IMR-90 (cell line): ENCODE data around the gene PROSER2. TPM values are rescaled to one million over a fixed set of nuclear protein-coding genes. Genes with fewer than 3 reads are reported as not detected.
A peak's percentile ranks its signal among the peaks of the same experiment; 100 is the strongest.

Experiments used
- ATAC-seq: fragments of 200-7000 bp; cut with Tn5 transposase; 2 replicates; pipeline ENCODE4 v1.9.1; 2020; ENCODE audit warnings: low read depth, mild to moderate bottlenecking, moderate library complexity
- BruUV-seq: library from RNA; stranded (reverse); fragments of 400-500 nt; replicated peaks from 2 replicates; lab custom pipeline; 2021; lab: Mats Ljungman, UMichigan
- CTCF ChIA-PET: fragments of 300-600 bp; formaldehyde crosslinking; extraction: SDS; loops from one replicate; lab custom pipeline; 2021; ENCODE audit warnings: antibody characterized with exemption; lab: Yijun Ruan, JAX
- POLR2A ChIA-PET: fragments of 300-600 bp; sonication (Branson Sonifier 250); formaldehyde crosslinking; loops from one replicate; lab custom pipeline; 2022; ENCODE audit warnings: antibody characterized with exemption; ENCODE audit not compliant: unreplicated experiment; lab: Charles Lee
- DNase-seq: peaks from one replicate; pipeline ENCODE4 v3.0.0; 2013
- H2AFZ ChIP-seq: replicated peaks from 2 replicates; pipeline ENCODE3; 2013; ENCODE audit warnings: low read length, mild to moderate bottlenecking; ENCODE audit not compliant: poor library complexity
- H2AK5ac ChIP-seq: 2 replicates; pipeline ENCODE4 v1.6.1; 2013; ENCODE audit warnings: low read depth, low read length, inconsistent platforms
- H2AK9ac ChIP-seq: replicated peaks from 2 replicates; pipeline ENCODE3; 2013; ENCODE audit warnings: mild to moderate bottlenecking, low read depth, low read length, moderate library complexity; ENCODE audit not compliant: poor library complexity
- H2BK120ac ChIP-seq: 2 replicates; pipeline ENCODE4 v1.6.1; 2013; ENCODE audit warnings: low read depth, low read length, inconsistent platforms
- H2BK15ac ChIP-seq: 3 replicates; pipeline ENCODE4 v1.6.1; 2013; ENCODE audit warnings: low read depth, low read length, inconsistent platforms
- H2BK20ac ChIP-seq: 2 replicates; pipeline ENCODE4 v1.6.1; 2013; ENCODE audit warnings: low read depth, mild to moderate bottlenecking, inconsistent platforms, low read length, moderate library complexity
- H2BK5ac ChIP-seq: 2 replicates; pipeline ENCODE4 v1.6.1; 2013; ENCODE audit warnings: mild to moderate bottlenecking, low read depth, low read length, inconsistent platforms; ENCODE audit not compliant: poor library complexity, severe bottlenecking
- H3K14ac ChIP-seq: replicated peaks from 2 replicates; pipeline ENCODE4 v1.6.1; 2013; ENCODE audit warnings: low read depth, low read length, inconsistent platforms
- H3K18ac ChIP-seq: 2 replicates; pipeline ENCODE4 v1.6.1; 2013; ENCODE audit warnings: low read depth, low read length, control low read depth
- H3K23ac ChIP-seq: 2 replicates; pipeline ENCODE4 v1.6.1; 2013; ENCODE audit warnings: low read depth, low read length, inconsistent platforms
- H3K27ac ChIP-seq: 2 replicates; pipeline ENCODE4 v1.5.1; 2013; ENCODE audit warnings: mild to moderate bottlenecking, control low read depth, low read length; ENCODE audit not compliant: insufficient read depth
- H3K27me3 ChIP-seq: 2 replicates; pipeline ENCODE4 v1.6.1; 2013; ENCODE audit warnings: low read length; ENCODE audit not compliant: control insufficient read depth, insufficient read depth
- H3K36me3 ChIP-seq: 2 replicates; pipeline ENCODE4 v1.6.1; 2013; ENCODE audit warnings: low read length, mixed read lengths; ENCODE audit not compliant: control insufficient read depth, insufficient read depth
- H3K4ac ChIP-seq: 2 replicates; pipeline ENCODE4 v1.6.1; 2013; ENCODE audit warnings: low read depth, low read length, inconsistent platforms
- H3K4me1 ChIP-seq: 2 replicates; pipeline ENCODE4 v1.6.1; 2013; ENCODE audit warnings: low read length, mixed read lengths; ENCODE audit not compliant: control insufficient read depth, insufficient read depth
- H3K4me2 ChIP-seq: 2 replicates; pipeline ENCODE4 v1.6.1; 2013; ENCODE audit warnings: low read depth, mild to moderate bottlenecking, control low read depth, low read length, moderate library complexity
- H3K4me3 ChIP-seq: 2 replicates; pipeline ENCODE4 v1.5.1; 2013; ENCODE audit warnings: low read depth, mild to moderate bottlenecking, control low read depth, low read length, moderate library complexity; ENCODE audit not compliant: insufficient read depth
- H3K56ac ChIP-seq: 2 replicates; pipeline ENCODE4 v1.6.1; 2013; ENCODE audit warnings: low read length, inconsistent platforms; ENCODE audit not compliant: insufficient read depth; ENCODE audit errors: extremely low read depth
- H3K79me1 ChIP-seq, 2 experiments: 2 replicates each; pipeline ENCODE4 v1.6.1; 2013; ENCODE audit warnings: low read length in 2 of 2, inconsistent platforms in 1 of 2, low read depth in 1 of 2
- H3K9ac ChIP-seq: 2 replicates; pipeline ENCODE4 v1.6.1; 2013; ENCODE audit warnings: low read depth, low read length, control low read depth
- H3K9me1 ChIP-seq: 2 replicates; pipeline ENCODE4 v1.6.1; 2013; ENCODE audit warnings: low read length, inconsistent platforms; ENCODE audit not compliant: insufficient read depth
- H3K9me3 ChIP-seq: 2 replicates; pipeline ENCODE4 v1.6.1; 2013; ENCODE audit warnings: low read length; ENCODE audit not compliant: control insufficient read depth, insufficient read depth
- H4K20me1 ChIP-seq: 2 replicates; pipeline ENCODE4 v1.6.1; 2013; ENCODE audit warnings: low read length, inconsistent platforms; ENCODE audit not compliant: insufficient read depth
- H4K5ac ChIP-seq: 2 replicates; pipeline ENCODE4 v1.6.1; 2013; ENCODE audit warnings: mild to moderate bottlenecking, low read depth, low read length, control low read depth
- H4K8ac ChIP-seq, 2 experiments: 2 replicates each; pipeline ENCODE4 v1.6.1; 2013; ENCODE audit warnings: low read depth in 2 of 2, low read length in 2 of 2, control low read depth in 1 of 2, inconsistent platforms in 1 of 2
- H4K91ac ChIP-seq: 2 replicates; pipeline ENCODE4 v1.6.1; 2013; ENCODE audit warnings: low read depth, low read length, inconsistent platforms; ENCODE audit not compliant: insufficient read depth
- CEBPB ChIP-seq: IDR thresholded peaks from 2 replicates; pipeline ENCODE4 v1.6.1; 2012; ENCODE audit warnings: low read depth, low read length, improper control_type of control experiment
- CHD1 ChIP-seq: IDR thresholded peaks from 2 replicates; pipeline ENCODE4 v1.6.1; 2012; ENCODE audit warnings: low read depth, low read length, improper control_type of control experiment
- CTCF ChIP-seq: conservative IDR thresholded peaks from 2 replicates; pipeline ENCODE4 v1.5.1; 2012; ENCODE audit warnings: mild to moderate bottlenecking, low read depth, low read length, improper control_type of control experiment
- ELK1 ChIP-seq: fragments of 150-350 bp; IDR thresholded peaks from 2 replicates; pipeline ENCODE4 v1.6.1; 2016; ENCODE audit warnings: low read depth, mild to moderate bottlenecking, low read length, moderate library complexity, borderline replicate concordance
- MAZ ChIP-seq: IDR thresholded peaks from 2 replicates; pipeline ENCODE4 v1.6.1; 2012; ENCODE audit warnings: low read depth, mild to moderate bottlenecking, low read length, improper control_type of control experiment, moderate library complexity, borderline replicate concordance
- NFE2L2 ChIP-seq: fragments of 150-350 bp; IDR thresholded peaks from 2 replicates; pipeline ENCODE4 v1.6.1; 2016; ENCODE audit warnings: low read depth, mild to moderate bottlenecking, low read length
- RAD21 ChIP-seq: IDR thresholded peaks from 2 replicates; pipeline ENCODE4 v1.6.1; 2012; ENCODE audit warnings: low read length, improper control_type of control experiment
- RCOR1 ChIP-seq: IDR thresholded peaks from 2 replicates; pipeline ENCODE4 v1.6.1; 2012; ENCODE audit warnings: mild to moderate bottlenecking, low read length, improper control_type of control experiment; ENCODE audit not compliant: insufficient replicate concordance
- WGBS, 2 experiments: methylation state at CpG; one replicate each; pipeline versions ENCODE4 v1.1.5 to v1.1.7; 2013; ENCODE audit warnings: missing lambda C conversion rate in 2 of 2; ENCODE audit not compliant: insufficient read length in 1 of 2; ENCODE audit errors: extremely low coverage in 2 of 2; 5-methylcytosine and 5-hydroxymethylcytosine counted together
- dilution Hi-C: fragments of 300-500 bp; cut with HindIII; formaldehyde crosslinking; loops from one replicate; pipeline ENCODE4 v1.14.3; 2018; ENCODE audit warnings: low sequenced_read_pairs; ENCODE audit not compliant: unreplicated experiment
- in situ Hi-C: fragments of 300-500 bp; cut with MboI; formaldehyde crosslinking; loops from 3 replicates; pipeline ENCODE4 v1.14.3; 2019; ENCODE audit warnings: low sequenced_read_pairs, inconsistent platforms, mixed read lengths
- intact Hi-C: fragments of 100-400 bp; cut with micrococcal nuclease; formaldehyde crosslinking; loops from 2 replicates; pipeline ENCODE4 v1.10.0; 2022
- polyA plus RNA-seq, 3 experiments: library from polyadenylated mRNA; depleted of rRNA; stranded (reverse); fragments of >200 nt; gene quantifications; 2 replicates each; pipeline ENCODE4 v1.2.3, GENCODE V29; 2012; ENCODE audit warnings: low replicate concordance in 1 of 3
- total RNA-seq: library from RNA; depleted of rRNA; stranded (reverse); fragments of >200 nt; gene quantifications from 2 replicates; pipeline ENCODE4 v1.2.3, GENCODE V29; 2012

PROSER2 gene
- total and polyA plus RNA-seq, 2 of the 4 experiments (the other 2 are of a cell fraction): 1.4 to 2.0 TPM

GRCh38 chr10:11822809-11823121 lies 391 bp upstream of the PROSER2 start:
- CTCF ChIA-PET: no interaction called here
- intact Hi-C loops: loop anchor here (5.0 kb wide), 1 partner anchor 35 kb away; no protein-coding TSS in a partner anchor

More at GRCh38 chr10:11822809-11823121, 391 bp upstream of the PROSER2 start:
- no peaks in the 10 kb centered on the region for H4K20me1 ChIP-seq
- H3K9ac ChIP-seq: peak overlapping the region; percentile 72
- H2BK5ac ChIP-seq: no peak overlapping the region
- no peaks in the 10 kb centered on the region for H3K9me3 ChIP-seq
- H3K9me1 ChIP-seq: no peaks in the 10 kb centered on the region
- H2AFZ ChIP-seq: peak overlapping the region; percentile 98
- H2AK5ac ChIP-seq: no peak overlapping the region; the same call in 1 of the 2 replicates
- no TSS peak for BruUV-seq
- H4K5ac ChIP-seq: no peak overlapping the region
- peak overlapping the region; percentile 34; the same call in 1 of the 3 replicates for H2BK15ac ChIP-seq
- H2AK9ac ChIP-seq: peak overlapping the region; percentile 85
- peak overlapping the region; percentile 60; the same call in 1 of the 2 replicates for H4K91ac ChIP-seq
- H2BK120ac ChIP-seq: peak overlapping the region; percentile 70; the same call in 1 of the 2 replicates
- no peaks in the 10 kb centered on the region for H3K36me3 ChIP-seq
- no peaks in the 10 kb centered on the region for H3K27me3 ChIP-seq
- H3K4me2 ChIP-seq: peak overlapping the region; percentile 97
- no peak for ATAC-seq
- peak overlapping the region; percentile 57; the same call in 1 of the 2 replicates for H3K56ac ChIP-seq
- dilution Hi-C loops: no loop called here
- DNase-seq: no peak
- H3K79me1 ChIP-seq: peaks cover 0 to 18% of the 10 kb centered on the region in 2 experiments; a peak in 3 of 4 replicates
- no peak overlapping the region for H2BK20ac ChIP-seq
- POLR2A ChIA-PET: no interaction called here
- no CpG with 5 or more reads among the region's 8 CpGs for WGBS, 2 experiments
- peak overlapping the region; percentile 77; the same call in 1 of the 2 replicates for H3K4ac ChIP-seq
- peaks cover 1% of the 10 kb centered on the region; the same call in 1 of the 2 replicates for H3K4me1 ChIP-seq
- H3K23ac ChIP-seq: no peak overlapping the region
- 0 out of 2 replicates have a peak overlapping the region, but pooled peaks have one; percentile 86 for H3K14ac ChIP-seq
- in situ Hi-C loops: no loop called here
- TF ChIP-seq CHD1 (no peak), RCOR1 (no peak), MAZ (no peak), ELK1 (no peak), CEBPB (no peak), NFE2L2 (no peak), RAD21 (no peak), CTCF (no peak)
- H4K8ac ChIP-seq: peak overlapping the region; percentile 84 to 93
- H3K27ac ChIP-seq: no peak overlapping the region
- peak overlapping the region; percentile 97 for H3K4me3 ChIP-seq
- H3K18ac ChIP-seq: no peak overlapping the region
